Hepatocyte (in vitro differentiated cells): Measurements from ENCODE around the gene CACNA1C. TPM values are rescaled to one million over a fixed set of nuclear protein-coding genes. Genes with fewer than 3 reads are reported as not detected.

Experiments used
- DNase-seq: peaks from one replicate; pipeline ENCODE4 v3.0.0-alpha.2; 2016; ENCODE audit warnings: low spot score
- H2AFZ ChIP-seq: fragments of 200-600 bp; sonication (generic); 2 replicates; pipeline ENCODE4 v1.6.0; 2016; ENCODE audit warnings: antibody characterized with exemption, mild to moderate bottlenecking
- H3K27ac ChIP-seq: fragments of 200-600 bp; sonication (generic); 2 replicates; pipeline ENCODE4 v1.5.1; 2016; ENCODE audit warnings: mild to moderate bottlenecking
- H3K27me3 ChIP-seq: fragments of 200-600 bp; sonication (generic); 2 replicates; pipeline ENCODE4 v1.6.1; 2016
- H3K36me3 ChIP-seq: fragments of 200-600 bp; sonication (generic); replicated peaks from 2 replicates; pipeline ENCODE4 v1.5.1; 2016; ENCODE audit warnings: low read depth; ENCODE audit not compliant: insufficient read depth
- H3K4me1 ChIP-seq: fragments of 200-600 bp; sonication (generic); 2 replicates; pipeline ENCODE4 v1.5.1; 2016; ENCODE audit warnings: mild to moderate bottlenecking, moderate library complexity; ENCODE audit not compliant: insufficient read depth
- H3K4me2 ChIP-seq: fragments of 200-600 bp; sonication (generic); 2 replicates; pipeline ENCODE4 v1.6.0; 2016
- H3K4me3 ChIP-seq: fragments of 200-600 bp; sonication (generic); 2 replicates; pipeline ENCODE4 v1.5.1; 2016; ENCODE audit warnings: mild to moderate bottlenecking
- H3K79me2 ChIP-seq: fragments of 200-600 bp; sonication (generic); 2 replicates; pipeline ENCODE4 v1.6.0; 2017; ENCODE audit warnings: mild to moderate bottlenecking
- H3K9me2 ChIP-seq: fragments of 200-600 bp; sonication (generic); replicated peaks from 2 replicates; pipeline ENCODE4 v1.6.0; 2017; ENCODE audit warnings: mild to moderate bottlenecking; ENCODE audit not compliant: insufficient read depth
- H3K9me3 ChIP-seq: fragments of 200-600 bp; sonication (generic); 2 replicates; pipeline ENCODE4 v1.5.1; 2016; ENCODE audit warnings: low read depth, mild to moderate bottlenecking
- H4K20me1 ChIP-seq: fragments of 200-600 bp; sonication (generic); 2 replicates; pipeline ENCODE4 v1.6.0; 2016; ENCODE audit warnings: mild to moderate bottlenecking; ENCODE audit not compliant: insufficient read depth, poor library complexity, severe bottlenecking
- CTCF ChIP-seq: fragments of 200-600 bp; sonication (generic); IDR thresholded peaks from 2 replicates; pipeline ENCODE4 v1.5.1; 2016; ENCODE audit warnings: antibody characterized with exemption, mild to moderate bottlenecking; ENCODE audit not compliant: poor library complexity
- EZH2 ChIP-seq: fragments of 200-600 bp; sonication (generic); IDR thresholded peaks from 2 replicates; pipeline ENCODE4 v1.6.1; 2016; ENCODE audit warnings: antibody characterized with exemption, mild to moderate bottlenecking, borderline replicate concordance
- EZH2phosphoT487 ChIP-seq: fragments of 200-600 bp; sonication (generic); IDR thresholded peaks from one replicate; pipeline ENCODE4 v1.6.1; 2018; ENCODE audit warnings: antibody characterized with exemption, mild to moderate bottlenecking, low read depth, moderate library complexity; ENCODE audit not compliant: unreplicated experiment, severe bottlenecking
- WGBS: methylation state at CpG from one replicate; pipeline ENCODE4 v1.1.6; 2016; ENCODE audit warnings: low lambda C conversion rate; ENCODE audit errors: missing lambda C conversion rate; 5-methylcytosine and 5-hydroxymethylcytosine counted together
- polyA plus RNA-seq: library from polyadenylated mRNA; unstranded; fragments of >200 nt; fragmentation: Nextera tagmentation; extraction: Ambion mirVana; gene quantifications from 2 replicates; pipeline ENCODE4 v1.2.1, GENCODE V29; 2016
- total RNA-seq: library from RNA; depleted of rRNA; stranded (reverse); fragments of >200 nt; gene quantifications from 2 replicates; pipeline ENCODE4 v1.2.3, GENCODE V29; 2014

Gene CACNA1C
- total and polyA plus RNA-seq, 2 experiments from 2014 or later = 3.2 to 4.0 TPM

DNA sequence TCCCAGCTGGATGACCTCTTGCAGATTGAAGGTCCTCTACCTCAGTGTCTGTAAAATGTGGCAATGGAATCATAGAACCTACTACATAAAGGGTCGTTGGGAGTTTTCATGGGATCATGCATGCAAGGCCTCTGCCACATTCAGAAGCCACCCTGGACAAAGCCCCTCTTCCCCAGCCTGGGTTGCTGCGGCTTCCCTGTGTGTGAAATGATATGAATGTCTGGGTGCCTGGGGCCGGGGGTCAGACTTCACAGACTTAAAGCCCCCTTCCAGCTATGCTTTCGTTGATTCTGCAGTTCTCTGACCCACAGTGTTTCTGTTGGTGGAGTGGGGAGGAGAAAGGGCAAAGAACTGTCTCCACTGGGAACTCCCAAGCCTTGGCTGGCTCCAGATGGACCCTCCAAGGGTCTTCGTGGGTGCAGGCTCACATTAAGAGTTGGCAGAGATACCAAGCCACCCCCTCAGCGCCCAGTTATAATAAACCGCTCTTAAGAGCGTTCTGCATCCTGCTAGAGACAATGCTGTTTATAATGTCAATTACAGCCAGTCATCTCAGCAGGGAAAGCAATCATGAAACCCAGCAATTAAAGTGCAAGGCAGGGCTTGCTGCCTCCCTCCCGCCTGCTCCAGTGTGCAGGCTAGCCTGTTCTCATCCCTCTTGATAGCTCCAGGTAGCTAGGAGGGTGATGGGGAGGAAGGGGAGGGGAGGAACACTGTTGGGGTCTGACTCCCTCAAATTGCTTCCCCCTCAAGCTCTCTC is 531.0 kb downstream of the CACNA1C start:
- TF ChIP-seq EZH2 (no peak), CTCF (no peak), EZH2phosphoT487 (no peak)

DNA sequence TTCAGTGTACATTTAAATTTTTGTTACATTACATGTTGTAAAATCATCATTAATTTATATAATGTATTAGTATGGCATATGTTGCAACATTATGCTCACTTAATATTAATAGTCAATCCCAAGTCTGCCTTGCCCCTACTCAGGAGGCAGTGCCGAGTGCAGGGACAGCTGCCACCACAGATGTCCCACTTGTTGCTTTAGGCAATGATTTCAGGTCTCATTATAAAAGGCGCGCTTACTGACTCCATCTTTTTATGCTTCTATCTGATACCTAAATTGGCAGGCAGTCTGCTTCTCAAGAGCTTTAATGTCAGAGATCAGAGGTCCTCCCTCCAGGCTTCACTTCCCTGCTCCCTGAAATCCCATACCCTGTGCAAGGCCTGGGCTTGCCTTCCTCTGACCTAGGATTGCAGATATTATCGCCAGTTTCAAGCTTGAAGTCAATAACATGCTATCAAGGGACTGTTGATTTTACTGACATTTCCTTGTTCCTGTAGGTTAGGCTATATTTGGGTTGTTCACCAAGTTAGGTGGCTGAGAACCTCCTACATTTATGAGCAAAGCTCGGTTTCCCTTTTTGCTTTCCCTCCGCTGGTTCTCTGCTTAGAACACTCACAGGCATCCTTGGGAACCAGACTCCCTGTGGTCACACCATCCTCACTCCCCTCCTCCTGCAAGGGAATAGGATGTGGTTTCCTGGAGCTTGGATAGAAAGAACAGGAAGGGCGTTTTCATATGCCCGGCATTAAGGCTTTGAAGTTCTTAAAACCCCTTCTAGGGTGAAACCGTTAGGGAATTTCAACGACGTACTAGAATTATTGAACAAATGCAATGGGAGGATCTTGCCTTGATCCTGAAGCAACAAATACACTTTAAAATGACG is 533.6 kb downstream of the CACNA1C start:
- no peaks in the 10 kb centered on the region for H3K36me3 ChIP-seq
- no peaks in the 10 kb centered on the region for H4K20me1 ChIP-seq
- no peaks in the 10 kb centered on the region for H3K9me2 ChIP-seq
- H3K4me3 ChIP-seq = no peak overlapping the region
- no peaks in the 10 kb centered on the region for H3K9me3 ChIP-seq
- no peak overlapping the region for H3K4me2 ChIP-seq
- H3K27me3 ChIP-seq = peaks cover 19% of the 10 kb centered on the region
- no peaks in the 10 kb centered on the region for H3K79me2 ChIP-seq
- no peak for TF ChIP-seq EZH2
- no peak for DNase-seq
- no peak overlapping the region for H2AFZ ChIP-seq
- 63% methylated on average over 12 of the region's 12 CpGs for WGBS
- peaks cover 6% of the 10 kb centered on the region for H3K4me1 ChIP-seq
- no peak overlapping the region for H3K27ac ChIP-seq

More for the DNA sequence above, 531.0 kb downstream of the CACNA1C start:
- no peak overlapping the region for H3K4me2 ChIP-seq
- no peaks in the 10 kb centered on the region for H4K20me1 ChIP-seq
- DNase-seq = no peak
- peaks cover 6% of the 10 kb centered on the region for H3K4me1 ChIP-seq
- H3K36me3 ChIP-seq = no peaks in the 10 kb centered on the region
- H3K9me3 ChIP-seq = no peaks in the 10 kb centered on the region
- no peak overlapping the region for H3K27ac ChIP-seq
- no peaks in the 10 kb centered on the region for H3K9me2 ChIP-seq
- no peak overlapping the region for H3K4me3 ChIP-seq
- H3K79me2 ChIP-seq = no peaks in the 10 kb centered on the region
- H2AFZ ChIP-seq = no peak overlapping the region
- WGBS = 74% methylated on average over 9 of the region's 9 CpGs
- peaks cover 19% of the 10 kb centered on the region for H3K27me3 ChIP-seq

DNA sequence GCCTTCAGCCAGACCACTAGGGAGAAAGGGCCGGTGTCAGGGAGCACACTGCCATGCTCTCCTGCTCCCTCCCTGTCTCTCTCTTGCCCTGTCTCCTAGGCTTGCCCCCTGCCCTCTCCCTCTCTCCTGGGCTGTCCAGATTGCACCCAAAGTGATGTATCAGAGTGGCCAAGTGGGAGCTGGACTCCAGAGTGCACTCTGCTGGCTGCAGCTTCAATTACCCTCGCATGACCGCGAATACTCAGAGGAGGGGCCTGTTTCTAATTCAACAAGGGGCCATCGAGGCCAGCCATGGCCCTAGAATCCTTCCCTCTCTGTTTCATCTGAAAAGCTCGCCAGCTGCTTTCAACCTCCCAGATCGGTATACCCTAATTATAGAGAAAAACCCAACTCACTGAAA is 535.6 kb downstream of the CACNA1C start:
- TF ChIP-seq EZH2phosphoT487 (no peak), CTCF (no peak), EZH2 (no peak)
- Histone ChIP-seq H3K36me3 (no peaks in the 10 kb centered on the region), H3K4me3 (no peak overlapping the region), H3K79me2 (no peaks in the 10 kb centered on the region), H3K9me3 (no peaks in the 10 kb centered on the region), H3K9me2 (no peaks in the 10 kb centered on the region), H3K4me1 (peaks cover under 1% of the 10 kb centered on the region), H2AFZ (no peak overlapping the region), H4K20me1 (no peaks in the 10 kb centered on the region), H3K27me3 (peaks cover 12% of the 10 kb centered on the region), H3K4me2 (no peak overlapping the region), H3K27ac (no peak overlapping the region)
- DNase-seq = no peak
- 87% methylated on average over 7 of the region's 7 CpGs for WGBS

- H3K4me1 ChIP-seq = no peaks in the 10 kb centered on the region
- H3K4me2 ChIP-seq = no peak overlapping the region
- H2AFZ ChIP-seq = no peak overlapping the region
- no peak for DNase-seq
- no peaks in the 10 kb centered on the region for H3K9me2 ChIP-seq
- H3K27me3 ChIP-seq = peaks cover 3% of the 10 kb centered on the region
- no peak overlapping the region for H3K27ac ChIP-seq
- 93% methylated on average over 11 of the region's 11 CpGs for WGBS
- no peaks in the 10 kb centered on the region for H4K20me1 ChIP-seq
- TF ChIP-seq CTCF (no peak), EZH2phosphoT487 (no peak), EZH2 (no peak)
- H3K79me2 ChIP-seq = no peaks in the 10 kb centered on the region
- H3K9me3 ChIP-seq = no peaks in the 10 kb centered on the region
- H3K4me3 ChIP-seq = no peak overlapping the region
- H3K36me3 ChIP-seq = no peaks in the 10 kb centered on the region
These were observed 536.6 kb downstream of the CACNA1C start for GRCh38 chr12:2589381-2589780.
